Inferior parietal cortex (tissue), 1 donor: ENCODE measurements around the gene WNK4.
A peak's percentile ranks its signal among the peaks of the same experiment; 100 is the strongest.

Experiments
- DNase-seq: peaks from one replicate; pipeline ENCODE4 v3.0.0-alpha.2; 2016; ENCODE audit errors: extremely low spot score

WNK4 gene

DNA sequence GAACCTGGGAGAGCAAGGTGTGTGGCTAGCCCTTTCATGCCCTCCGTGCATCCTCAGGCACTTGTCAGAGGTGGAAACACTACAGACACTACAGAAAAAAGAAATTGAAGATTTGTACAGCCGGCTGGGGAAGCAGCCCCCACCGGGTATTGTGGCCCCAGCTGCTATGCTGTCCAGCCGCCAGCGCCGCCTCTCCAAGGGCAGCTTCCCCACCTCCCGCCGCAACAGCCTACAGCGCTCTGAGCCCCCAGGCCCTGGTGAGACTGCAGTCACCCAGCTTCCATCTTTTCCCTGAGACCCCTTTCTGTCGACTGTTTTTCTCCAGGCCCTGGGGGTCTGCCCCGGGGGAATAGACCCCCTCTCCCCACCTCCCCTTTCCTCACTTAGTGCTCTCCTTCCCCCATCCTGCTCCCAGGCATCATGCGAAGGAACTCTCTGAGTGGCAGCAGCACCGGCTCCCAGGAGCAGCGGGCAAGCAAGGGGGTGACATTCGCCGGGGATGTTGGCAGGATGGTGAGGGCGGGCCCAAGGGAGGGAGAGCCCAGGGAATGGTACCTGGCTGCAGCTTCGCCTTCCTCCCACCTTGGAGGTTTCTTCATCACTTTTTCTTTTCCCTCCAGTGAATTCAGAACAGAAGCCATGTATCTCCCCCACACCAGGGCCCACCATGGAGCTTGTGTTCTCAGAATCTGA, 15.8 kb downstream of the WNK4 start:
- DNase-seq: no peak

DNA sequence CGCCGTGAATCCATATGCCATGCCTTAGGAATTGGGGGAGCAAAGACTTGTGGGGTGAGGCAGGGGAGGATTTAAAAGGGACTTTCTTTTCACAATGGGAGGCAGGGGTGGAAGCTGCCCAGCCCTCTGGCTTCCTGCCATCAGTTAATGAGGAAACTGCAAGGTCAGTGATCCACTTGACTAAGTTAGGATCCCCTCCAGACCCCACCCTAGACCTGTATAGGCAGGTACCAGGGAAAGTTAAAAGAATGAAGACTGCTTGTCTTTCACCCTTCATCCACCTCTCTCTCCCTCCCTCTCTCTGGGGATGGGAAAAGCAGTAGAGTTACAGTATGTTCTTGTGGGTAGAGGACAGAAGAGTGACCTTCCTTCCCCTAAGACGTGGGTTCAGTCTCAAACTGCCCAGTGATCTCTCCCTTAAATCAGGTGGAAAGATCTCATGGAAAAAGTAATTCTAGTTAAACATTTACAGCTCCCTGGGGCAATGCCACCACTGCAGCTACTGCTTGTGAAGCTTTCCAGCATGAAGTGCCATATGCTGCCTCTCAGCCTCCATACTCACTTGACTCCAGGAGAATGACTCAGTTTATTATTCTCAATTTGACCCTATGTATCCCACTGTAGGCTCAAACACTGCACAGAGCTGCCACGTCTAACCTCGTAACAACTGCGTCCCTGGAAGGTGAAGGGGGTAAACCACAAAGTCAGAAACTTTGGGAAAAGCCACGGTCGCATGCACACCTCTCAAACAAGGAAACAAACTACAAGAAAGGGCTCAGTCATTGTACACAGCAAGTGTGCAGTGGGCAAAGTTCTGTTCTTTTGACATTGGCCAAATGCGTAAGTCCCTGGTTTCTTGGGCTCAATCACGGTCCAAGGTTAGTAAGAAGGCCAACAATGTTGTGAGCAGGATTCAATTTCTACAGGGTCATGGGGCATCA, 16.9 kb downstream of the WNK4 start:
- no peak for DNase-seq

DNA sequence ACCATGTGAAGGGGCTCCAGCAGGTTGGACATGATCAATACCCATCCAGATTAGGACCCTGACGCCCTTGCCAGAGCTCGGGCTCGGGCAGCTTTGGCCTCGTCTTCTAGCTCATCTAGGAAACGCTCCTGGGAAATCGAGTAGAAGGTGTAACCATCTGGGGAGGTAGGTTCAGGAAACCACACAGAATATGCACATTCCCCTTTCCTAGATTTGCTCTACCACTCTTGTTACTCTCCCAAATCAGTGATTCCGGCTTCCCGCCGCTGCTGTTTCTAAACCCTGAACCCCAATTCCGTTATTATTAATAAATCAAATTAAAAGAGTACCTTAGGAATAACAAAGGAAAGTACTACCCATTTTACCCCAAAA, 17.6 kb downstream of the WNK4 start:
- DNase-seq: no peak

DNA sequence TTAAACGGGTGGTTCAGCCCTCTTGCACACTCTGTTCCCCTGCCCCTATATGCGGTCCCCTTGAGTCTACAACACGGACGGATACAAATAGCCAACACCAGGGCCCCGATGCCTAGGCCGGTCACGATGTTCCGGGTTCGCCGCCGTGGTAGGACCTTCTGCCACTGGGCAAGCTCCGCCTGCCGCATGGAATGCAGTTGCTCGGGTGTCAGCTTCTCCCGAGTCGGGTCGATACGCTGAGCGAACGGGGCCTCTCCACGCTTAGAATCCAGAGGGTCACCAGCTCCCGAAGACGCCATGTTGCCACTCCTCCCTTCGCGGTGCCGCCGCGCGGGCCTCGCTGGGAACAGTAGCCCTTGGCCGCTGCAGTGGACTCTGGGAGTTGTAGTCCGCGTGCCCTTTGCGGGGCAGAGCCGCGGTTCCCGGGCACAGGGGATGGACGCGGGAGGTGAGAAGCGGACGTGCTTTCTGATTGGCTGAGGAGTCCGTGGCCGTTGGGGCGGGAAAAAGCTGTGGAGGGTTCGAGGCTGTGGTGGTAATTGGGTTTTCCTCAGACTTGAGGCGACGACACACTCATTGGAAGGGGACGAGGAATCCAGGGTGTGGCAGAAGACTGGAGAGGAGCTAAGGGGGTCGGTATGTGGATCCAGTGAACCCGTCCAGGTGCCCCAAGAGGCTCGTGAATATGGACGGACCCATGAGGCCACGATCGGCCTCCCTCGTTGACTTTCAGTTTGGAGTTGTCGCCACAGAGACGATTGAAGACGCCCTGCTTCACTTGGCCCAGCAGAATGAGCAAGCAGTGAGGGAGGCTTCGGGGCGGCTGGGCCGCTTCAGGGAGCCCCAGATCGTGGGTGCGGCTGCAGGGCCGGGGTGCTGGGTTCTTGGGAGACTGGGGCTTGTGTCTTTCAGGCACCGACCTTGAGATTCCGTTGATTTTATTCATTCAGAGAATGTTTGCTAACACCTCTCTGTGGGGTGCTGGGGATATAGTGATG, 18.3 kb downstream of the WNK4 start, which contains the start of the genes CNTD1 and COA3:
Gene CNTD1, plus strand, starts transcription at position 479 of the 998 bp plus-strand sequence. Its CDS starts 207 bp downstream, at position 686.
Gene COA3, minus strand, starts transcription at position 322 of the 998 bp plus-strand sequence. Its CDS starts 23 bp downstream, at position 299.
- peak; percentile 86 for DNase-seq

DNA sequence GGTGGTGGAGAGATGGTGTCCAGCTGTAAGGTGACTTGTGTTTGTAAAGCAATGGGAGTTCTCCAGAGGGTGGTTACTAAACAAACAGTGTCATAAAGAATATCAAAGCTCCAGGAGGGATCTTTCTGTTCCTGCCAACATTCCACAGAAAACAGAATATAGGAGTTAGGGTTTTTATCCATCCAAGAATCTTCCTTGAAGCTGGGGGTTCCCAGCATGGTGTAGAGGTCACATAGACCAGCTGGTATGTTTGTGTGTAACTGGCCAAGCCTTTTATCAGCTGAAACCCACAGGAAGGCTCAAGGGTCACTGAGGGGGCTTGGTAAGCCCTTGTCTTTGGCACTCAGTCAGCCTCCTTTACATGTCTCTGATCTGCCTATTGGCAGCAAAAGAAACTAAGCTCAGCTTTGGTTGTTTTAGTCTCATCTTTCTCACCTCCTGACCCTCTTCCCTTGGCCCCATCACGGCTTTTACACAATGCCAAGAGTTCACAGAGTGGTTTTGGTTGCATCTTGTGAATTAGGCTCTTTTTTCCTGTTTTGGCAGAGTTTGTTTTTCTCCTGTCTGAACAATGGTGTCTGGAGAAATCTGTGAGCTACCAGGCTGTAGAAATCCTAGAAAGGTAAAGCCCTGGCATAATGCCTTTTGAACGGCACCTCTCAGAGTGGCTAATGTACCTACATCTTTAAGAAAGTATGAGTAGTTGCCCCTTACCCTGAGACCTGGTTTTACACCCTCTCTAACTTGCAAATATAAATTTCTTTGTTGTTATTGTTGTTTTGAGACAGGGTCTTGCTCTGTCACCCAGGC, 22.9 kb downstream of the WNK4 start:
- DNase-seq: no peak

DNA sequence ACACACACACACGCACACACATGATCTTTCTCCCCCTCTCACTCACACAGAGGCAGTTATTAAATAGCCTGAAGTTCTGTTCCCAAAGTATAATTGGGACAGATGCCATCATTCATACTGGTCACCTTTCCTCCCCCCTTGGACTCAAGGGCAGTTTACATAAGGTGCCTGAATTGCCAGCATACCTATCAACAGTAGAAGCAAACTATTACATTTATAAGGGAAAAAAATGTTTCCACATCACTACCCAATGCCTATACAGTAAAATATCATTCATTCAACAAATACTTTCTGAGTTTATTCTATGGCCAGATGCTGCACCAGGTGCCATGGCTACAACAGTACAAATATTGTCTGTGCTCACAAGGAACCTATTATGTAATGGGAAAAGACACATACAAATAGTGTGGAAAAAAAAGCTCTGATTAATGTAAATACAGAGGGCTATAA, 24.5 kb downstream of the WNK4 start:
- no peak for DNase-seq

DNA sequence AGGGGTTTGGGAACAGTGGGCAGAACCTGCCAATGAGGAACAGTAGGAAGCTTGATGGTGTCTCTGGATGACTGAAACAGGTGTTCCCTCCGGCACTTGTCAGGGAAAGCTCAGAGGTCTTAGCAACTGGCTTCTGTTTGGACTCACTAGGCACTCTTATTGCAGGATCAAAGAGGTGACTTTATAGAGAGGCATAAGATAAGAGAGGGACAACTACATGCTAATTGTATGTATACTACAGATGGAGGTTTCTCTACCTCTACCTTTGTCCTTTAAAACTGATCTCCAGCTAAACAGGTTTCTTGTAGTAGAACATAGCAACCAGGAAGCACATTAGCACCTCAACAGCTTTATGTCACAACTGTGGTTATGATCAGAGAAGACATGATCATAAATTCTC, 25.8 kb downstream of the WNK4 start:
- no peak for DNase-seq

DNA sequence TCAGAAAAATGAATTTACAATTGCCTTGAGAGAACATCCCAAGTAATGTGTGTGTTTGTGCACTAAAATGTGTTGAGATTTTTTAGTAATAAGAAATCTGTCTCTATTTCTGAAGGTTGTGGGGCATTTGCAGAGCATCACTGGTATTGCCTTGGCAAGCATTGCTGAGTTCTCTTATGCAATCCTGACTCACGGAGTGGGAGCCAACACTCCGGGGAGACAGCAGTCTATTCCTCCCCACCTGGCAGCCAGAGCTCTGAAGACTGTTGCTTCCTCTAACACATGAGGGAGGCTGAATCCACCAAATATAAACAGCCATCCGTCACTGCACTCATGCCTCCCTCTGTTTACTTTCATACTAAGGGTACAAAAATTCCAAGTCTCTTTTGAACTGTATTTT, 28.8 kb downstream of the WNK4 start:
- DNase-seq: peak; percentile 61

DNA sequence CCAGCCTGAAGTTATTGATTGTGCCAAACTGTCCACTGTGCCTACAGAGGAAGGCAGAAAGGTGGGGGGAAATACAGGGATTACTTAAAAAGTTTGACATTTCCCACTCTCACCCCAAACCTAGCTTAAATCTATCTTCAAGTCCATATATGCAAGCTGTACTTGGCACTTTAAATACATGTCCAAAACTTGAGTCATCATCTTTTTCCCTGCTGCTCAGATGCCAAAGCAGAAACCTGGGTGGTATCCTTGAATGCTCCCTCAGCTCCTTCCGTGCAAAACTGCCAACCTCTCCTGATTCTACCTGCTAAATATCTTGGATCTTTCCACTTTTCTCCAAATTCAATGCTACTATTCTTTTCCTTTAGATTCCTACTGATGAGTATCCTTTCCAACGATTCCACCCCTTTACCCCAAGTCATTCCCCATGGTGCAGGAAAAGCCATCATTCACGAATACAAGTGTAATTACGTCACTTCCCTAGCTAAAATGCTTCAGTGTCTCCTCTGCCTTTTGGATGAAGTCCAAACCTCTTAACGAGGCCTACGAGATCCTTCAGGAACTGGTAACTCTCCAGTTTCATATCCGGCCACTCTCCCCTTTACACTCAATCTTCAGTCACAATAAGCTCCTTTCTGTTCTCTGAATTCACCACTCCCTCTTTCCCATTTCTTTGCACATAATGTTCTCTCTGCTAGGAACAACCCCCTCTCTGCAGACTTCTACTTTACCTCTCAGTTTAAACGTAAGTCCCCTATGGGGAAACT, 34.4 kb downstream of the WNK4 start:
- peak; percentile 13 for DNase-seq

DNA sequence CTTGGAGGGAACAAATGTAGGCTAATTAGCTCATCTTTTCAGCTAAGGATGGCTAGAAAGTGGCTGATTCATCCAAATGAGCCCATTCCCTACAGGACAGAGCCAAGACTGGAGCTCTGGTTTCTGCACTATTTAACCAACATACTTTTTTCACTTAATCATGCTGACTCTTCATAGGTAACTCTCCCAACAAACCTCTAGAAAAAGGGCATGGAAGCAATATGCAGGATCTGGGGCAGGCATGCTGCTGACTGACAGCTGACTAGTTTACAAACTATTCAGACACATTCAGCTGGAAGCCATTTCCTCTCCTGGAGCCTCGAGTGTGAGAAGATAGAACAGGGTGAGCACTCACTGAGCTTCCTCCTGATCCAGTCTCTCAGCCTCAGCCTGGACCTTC, 37.5 kb downstream of the WNK4 start:
- DNase-seq: no peak

DNA sequence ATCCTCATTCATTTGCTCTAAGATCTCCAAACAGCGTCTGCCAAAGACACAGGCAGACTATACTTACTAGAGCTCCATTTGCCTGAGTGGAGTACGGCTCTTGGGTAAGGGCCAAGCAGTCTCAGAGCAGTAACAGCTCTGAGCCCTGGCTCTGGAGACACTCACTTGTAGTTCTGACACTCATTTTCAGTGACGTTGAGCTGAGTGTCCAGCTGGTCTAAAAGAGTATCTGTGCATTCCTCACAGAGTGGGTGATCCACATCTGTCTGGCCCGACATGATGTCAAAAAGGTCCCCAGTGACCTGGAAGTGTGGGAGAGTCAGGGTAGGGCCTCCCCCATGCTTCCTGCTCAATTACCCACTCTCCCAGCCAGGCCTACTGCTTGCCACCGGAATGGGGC, 38.0 kb downstream of the WNK4 start:
- DNase-seq: no peak

DNA sequence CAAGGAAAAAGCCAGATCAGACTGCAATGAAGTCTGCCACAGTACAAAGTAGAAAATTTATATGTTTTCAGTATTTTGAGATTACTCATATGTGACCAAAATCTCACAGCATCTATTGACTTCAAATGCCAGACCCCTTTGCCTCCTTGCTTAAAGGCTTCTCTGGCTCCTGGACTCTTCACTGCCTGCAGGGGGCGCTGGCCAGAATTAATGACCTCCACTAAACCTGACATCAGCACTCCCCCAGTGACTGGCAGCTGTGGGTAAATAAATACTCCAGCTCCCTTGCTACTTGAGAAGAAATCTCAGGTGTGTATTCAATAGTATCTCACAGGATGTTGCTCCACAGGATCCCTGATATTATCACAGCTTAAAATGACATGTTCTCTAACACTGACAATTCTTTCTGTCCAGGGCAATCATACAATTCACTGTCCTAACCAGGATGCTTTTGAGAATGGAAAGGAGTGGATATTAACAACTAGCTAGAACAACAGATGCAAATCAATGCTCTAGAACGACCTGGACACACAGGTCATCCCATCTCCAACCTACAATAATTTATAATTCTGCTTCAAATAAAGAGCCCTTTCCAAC, 39.6 kb downstream of the WNK4 start:
- DNase-seq: no peak

DNA sequence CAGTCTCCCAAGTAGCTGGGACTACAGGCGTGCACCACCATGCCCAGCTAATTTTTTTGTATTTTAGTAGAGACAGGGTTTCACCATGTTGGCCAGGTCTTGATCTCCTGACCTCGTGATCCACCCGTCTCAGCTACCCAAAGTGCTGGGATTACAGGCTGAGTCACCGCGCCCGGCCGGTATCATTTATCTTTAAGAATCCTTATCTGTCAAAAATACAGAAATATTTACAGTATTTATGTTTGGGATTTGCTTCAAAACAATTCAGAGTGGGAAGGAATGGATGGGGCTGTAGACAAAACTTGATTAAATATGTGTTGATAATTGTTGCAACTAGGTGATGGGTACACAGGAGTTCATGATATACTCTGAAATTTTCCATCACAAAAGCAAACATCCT, 40.8 kb downstream of the WNK4 start:
- no peak for DNase-seq

DNA sequence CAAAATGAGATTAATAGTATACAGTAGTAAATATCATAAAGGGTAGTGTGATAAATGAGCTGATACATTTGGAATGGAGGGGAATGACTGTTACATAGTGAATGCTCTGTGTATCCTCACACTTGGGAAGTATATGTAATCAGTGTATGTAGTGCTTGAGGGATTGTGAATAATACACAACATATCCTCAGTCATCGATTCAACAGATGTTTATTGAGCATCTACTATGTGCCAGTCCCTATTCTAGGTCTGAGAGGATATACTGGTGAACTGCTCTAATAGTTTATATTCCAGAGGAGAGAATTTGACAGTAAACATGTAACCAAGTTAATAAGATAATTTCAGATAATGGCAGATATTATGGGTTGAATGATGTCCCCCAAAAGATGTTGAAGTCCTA, 47.1 kb downstream of the WNK4 start:
- DNase-seq: no peak

DNA sequence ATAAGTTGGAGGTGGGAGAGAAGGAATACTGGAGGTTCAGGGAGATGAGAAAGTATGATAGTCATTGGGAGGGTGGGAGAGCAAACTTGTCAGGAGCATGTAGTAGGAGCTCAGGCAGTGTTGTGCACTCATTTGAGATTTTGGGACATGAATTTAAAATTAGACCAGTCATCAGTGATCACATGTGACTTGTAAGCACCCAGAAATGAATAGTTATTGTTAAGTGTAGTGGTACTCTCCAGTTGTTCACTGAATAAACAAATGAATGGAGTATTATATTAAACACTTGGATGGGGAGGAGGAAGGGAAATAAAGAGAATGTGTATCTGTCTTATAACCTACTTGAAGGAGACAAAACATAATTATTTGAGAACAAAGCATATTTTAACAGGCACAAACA, 50.6 kb downstream of the WNK4 start:
- DNase-seq: no peak

DNA sequence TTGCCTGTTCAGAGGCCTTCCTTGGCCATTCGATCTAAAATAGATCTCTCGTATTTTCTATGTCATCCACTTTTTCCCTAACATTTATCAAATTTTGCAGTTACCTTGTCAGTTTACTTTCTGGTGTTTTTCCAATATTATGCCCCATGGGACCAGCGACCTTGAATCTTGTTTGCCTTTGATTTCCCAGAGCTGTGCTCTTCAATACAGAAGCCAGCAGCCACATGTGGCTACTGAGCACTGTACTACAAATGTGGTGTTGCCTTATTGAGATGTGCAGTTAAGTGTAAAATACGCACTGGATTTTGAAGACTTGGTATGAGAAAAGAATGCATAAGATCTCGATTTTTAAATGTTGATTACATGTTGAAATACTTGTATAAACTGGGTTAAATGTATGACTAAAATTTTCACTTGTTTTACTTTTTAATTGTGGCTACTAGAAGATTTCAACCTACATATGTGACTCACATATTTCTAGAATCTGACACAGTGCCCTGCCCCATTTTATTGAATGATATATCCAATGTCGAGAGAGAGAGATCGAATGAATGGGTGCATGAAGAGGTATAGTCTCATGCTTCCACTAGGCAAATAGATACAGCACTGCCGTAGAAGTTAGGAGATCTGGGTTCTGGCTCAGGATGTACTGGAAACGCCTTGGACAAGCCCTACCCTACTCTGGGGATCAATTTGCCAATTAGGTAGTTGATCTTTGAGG, 52.0 kb downstream of the WNK4 start:
- DNase-seq: no peak

DNA sequence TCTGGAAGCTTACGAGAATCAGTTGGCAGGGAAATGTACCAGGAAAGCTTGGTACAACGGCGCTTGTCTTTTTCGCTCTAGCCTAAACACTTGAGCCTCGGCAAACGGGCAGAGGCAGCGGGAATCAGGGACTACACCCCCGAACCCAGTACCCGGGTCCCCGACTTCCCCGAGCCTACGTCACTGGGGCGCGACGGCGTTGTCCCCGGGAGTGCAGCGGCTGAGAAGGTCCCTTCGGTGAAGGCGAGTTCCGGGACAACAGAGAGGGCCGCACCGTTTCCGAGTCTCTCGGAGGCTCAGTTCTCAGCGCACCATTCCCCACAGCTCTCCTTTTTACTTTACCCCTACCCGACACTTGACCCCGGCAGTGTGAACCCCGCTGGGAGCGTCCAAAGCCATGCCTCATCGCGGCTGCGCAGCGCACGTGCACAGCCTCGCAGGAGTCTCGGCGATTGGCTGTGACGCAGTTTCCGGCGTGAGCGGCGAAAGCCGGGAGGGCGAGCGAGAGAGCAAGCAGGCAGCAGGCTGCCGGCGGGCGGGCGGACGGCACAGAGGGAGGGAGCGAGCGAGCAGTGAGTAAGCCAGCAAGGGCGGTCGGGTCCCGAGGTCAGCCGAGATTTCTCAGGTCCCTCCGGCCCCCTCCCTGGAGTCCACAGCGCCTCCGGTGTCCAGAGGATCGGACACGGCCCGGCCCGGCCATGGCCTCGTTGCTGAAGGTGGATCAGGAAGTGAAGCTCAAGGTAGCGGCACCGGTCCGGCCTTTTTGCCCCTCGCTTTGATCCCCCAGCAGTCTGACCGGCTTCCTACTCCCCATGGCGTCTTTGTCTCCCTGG, 52.7 kb downstream of the WNK4 start, which contains the start of gene PSME3:
Gene PSME3, plus strand, starts transcription at position 464 of the 833 bp plus-strand sequence. Its CDS starts 235 bp downstream, at position 699.
- peak; percentile 90 for DNase-seq
